H1 (cell line): ENCODE results near the gene ATP6V1G3. TPM values are rescaled to one million over a fixed set of nuclear protein-coding genes. Genes with fewer than 3 reads are reported as not detected.

Experiments used
- CTCF ChIA-PET: fragments of 300-600 bp; sonication (Branson Sonifier 250); formaldehyde crosslinking; loops from one replicate; lab custom pipeline; 2021; ENCODE audit not compliant: partially characterized antibody; lab: Charles Lee
- POLR2A ChIA-PET: fragments of 300-600 bp; sonication (Branson Sonifier 250); formaldehyde crosslinking; loops from one replicate; lab custom pipeline; 2021; ENCODE audit warnings: inconsistent platforms; ENCODE audit not compliant: partially characterized antibody; lab: Charles Lee
- DNase-seq, 2 experiments: peaks; one replicate each; pipeline versions ENCODE4 v3.0.0 to v3.0.0-alpha.2; 2010 to 2022; ENCODE audit warnings: low spot score in 2 of 2, low read depth in 1 of 2, mixed read lengths in 1 of 2
- FAIRE-seq: peaks from 2 replicates; lab custom pipeline; 2011; peaks lifted over from hg19 to GRCh38; lab: Jason Lieb, UNC
- H2AFZ ChIP-seq: 2 replicates; pipeline ENCODE4 v1.8.1; 2012; ENCODE audit warnings: low read length, inconsistent platforms
- H2AK5ac ChIP-seq: 2 replicates; pipeline ENCODE4 v1.6.1; 2013; ENCODE audit warnings: low read depth, low read length
- H2BK120ac ChIP-seq: replicated peaks from 2 replicates; pipeline ENCODE3; 2013; ENCODE audit warnings: low read depth, low read length, inconsistent platforms
- H2BK12ac ChIP-seq: 2 replicates; pipeline ENCODE4 v1.6.1; 2013; ENCODE audit warnings: low read depth, low read length
- H2BK15ac ChIP-seq: 2 replicates; pipeline ENCODE4 v1.6.1; 2013; ENCODE audit warnings: low read length
- H2BK20ac ChIP-seq: 2 replicates; pipeline ENCODE4 v1.6.1; 2013; ENCODE audit warnings: low read length
- H2BK5ac ChIP-seq: 2 replicates; pipeline ENCODE4 v1.6.1; 2013; ENCODE audit warnings: low read depth, low read length
- H3K14ac ChIP-seq: 2 replicates; pipeline ENCODE4 v1.6.1; 2013; ENCODE audit warnings: inconsistent platforms; ENCODE audit not compliant: insufficient read length
- H3K18ac ChIP-seq: 2 replicates; pipeline ENCODE4 v1.6.1; 2013; ENCODE audit warnings: low read length; ENCODE audit errors: extremely low read depth
- H3K23ac ChIP-seq: 2 replicates; pipeline ENCODE4 v1.6.1; 2013; ENCODE audit warnings: inconsistent platforms; ENCODE audit not compliant: insufficient read length
- H3K23me2 ChIP-seq: 2 replicates; pipeline ENCODE4 v1.6.1; 2013; ENCODE audit warnings: low read depth, low read length
- H3K27ac ChIP-seq: 2 replicates; pipeline ENCODE4 v1.6.1; 2011; ENCODE audit warnings: low read depth, low read length, inconsistent platforms
- H3K27me3 ChIP-seq, 4 experiments: replicated peaks in 1 of 4; 1 replicate in 1 of 4; 2 replicates in 3 of 4; pipeline versions ENCODE4 v1.6.1 to v1.8.1; 2011 to 2013; ENCODE audit warnings: low read length in 3 of 4, mild to moderate bottlenecking in 3 of 4, inconsistent platforms in 2 of 4, mixed read lengths in 2 of 4, moderate library complexity in 1 of 4; ENCODE audit not compliant: control insufficient read depth in 3 of 4, insufficient read depth in 3 of 4; ENCODE audit errors: extremely low read depth in 1 of 4
- H3K36me3 ChIP-seq, 4 experiments: 2 replicates each; pipeline versions ENCODE4 v1.6.1 to v1.8.1; 2011 to 2013; ENCODE audit warnings: mild to moderate bottlenecking in 4 of 4, low read length in 3 of 4, moderate library complexity in 2 of 4, control low read depth in 1 of 4, inconsistent platforms in 1 of 4; ENCODE audit not compliant: insufficient read depth in 4 of 4, control insufficient read depth in 2 of 4
- H3K4ac ChIP-seq: replicated peaks from 2 replicates; pipeline ENCODE3; 2013; ENCODE audit warnings: low read length, low read depth, mixed read lengths, inconsistent platforms; ENCODE audit not compliant: insufficient read length
- H3K4me1 ChIP-seq, 4 experiments: replicated peaks in 1 of 4; 1 replicate in 1 of 4; 2 replicates in 3 of 4; pipeline versions ENCODE4 v1.6.1 to v1.8.1; 2011 to 2013; ENCODE audit warnings: low read length in 3 of 4, inconsistent platforms in 2 of 4, mixed read lengths in 1 of 4; ENCODE audit not compliant: insufficient read depth in 4 of 4, control insufficient read depth in 3 of 4
- H3K4me2 ChIP-seq, 2 experiments: 2 replicates each; pipeline versions ENCODE4 v1.6.1 to v1.8.1; 2011 to 2013; ENCODE audit warnings: low read depth in 2 of 2, low read length in 2 of 2, control low read depth in 1 of 2, inconsistent platforms in 1 of 2, mild to moderate bottlenecking in 1 of 2; ENCODE audit not compliant: insufficient read depth in 1 of 2
- H3K4me3 ChIP-seq, 4 experiments: fragments of 200-600, 300-600 bp in 1 of 4; sonication (generic), shearing (Covaris generic), sonication (Bioruptor Twin) in 1 of 4; 2 replicates each; pipeline versions ENCODE4 v1.5.1 to v1.8.1; 2011 to 2016; ENCODE audit warnings: low read length in 4 of 4, low read depth in 3 of 4, control low read depth in 2 of 4, inconsistent platforms in 2 of 4, mild to moderate bottlenecking in 2 of 4, mixed read lengths in 1 of 4, moderate library complexity in 1 of 4; ENCODE audit not compliant: insufficient read depth in 2 of 4; ENCODE audit errors: extremely low read depth in 1 of 4
- H3K56ac ChIP-seq: replicated peaks from 2 replicates; pipeline ENCODE3; 2013; ENCODE audit warnings: low read depth, mild to moderate bottlenecking, mixed read lengths, low read length, inconsistent platforms; ENCODE audit not compliant: insufficient read length
- H3K79me1 ChIP-seq: 2 replicates; pipeline ENCODE4 v1.6.1; 2013; ENCODE audit warnings: low read depth, low read length, control low read depth
- H3K79me2 ChIP-seq, 2 experiments: 2 replicates each; pipeline versions ENCODE4 v1.6.1 to v1.8.1; 2012 to 2013; ENCODE audit warnings: low read length in 2 of 2, mild to moderate bottlenecking in 2 of 2, inconsistent platforms in 1 of 2; ENCODE audit not compliant: insufficient read depth in 2 of 2, control insufficient read depth in 1 of 2
- H3K9ac ChIP-seq, 4 experiments: replicated peaks in 1 of 4; 1 replicate in 1 of 4; 2 replicates in 3 of 4; pipeline versions ENCODE4 v1.6.1 to v1.8.1; 2011 to 2013; ENCODE audit warnings: low read depth in 3 of 4, low read length in 3 of 4, control low read depth in 2 of 4, mild to moderate bottlenecking in 2 of 4, moderate library complexity in 2 of 4, inconsistent platforms in 1 of 4; ENCODE audit errors: extremely low read depth in 1 of 4
- H3K9me3 ChIP-seq, 2 experiments: 2 replicates each; pipeline versions ENCODE4 v1.6.1 to v1.8.1; 2012 to 2013; ENCODE audit warnings: mild to moderate bottlenecking in 2 of 2, moderate library complexity in 2 of 2, control low read depth in 1 of 2, inconsistent platforms in 1 of 2, low read depth in 1 of 2, low read length in 1 of 2, mixed read lengths in 1 of 2; ENCODE audit not compliant: insufficient read depth in 2 of 2
- H4K20me1 ChIP-seq, 2 experiments: replicated peaks in 1 of 2; 2 replicates each; pipeline versions ENCODE3 to v1.8.1; 2011 to 2013; ENCODE audit warnings: inconsistent platforms in 2 of 2, low read length in 2 of 2, mild to moderate bottlenecking in 1 of 2; ENCODE audit not compliant: insufficient read depth in 2 of 2, control insufficient read depth in 1 of 2
- H4K5ac ChIP-seq: 2 replicates; pipeline ENCODE4 v1.6.1; 2013; ENCODE audit warnings: low read length, low read depth, mixed read lengths, inconsistent platforms; ENCODE audit not compliant: insufficient read length
- H4K8ac ChIP-seq: 2 replicates; pipeline ENCODE4 v1.8.0; 2013; ENCODE audit warnings: mild to moderate bottlenecking, moderate library complexity, low read length, inconsistent platforms; ENCODE audit not compliant: insufficient read depth; ENCODE audit errors: extremely low read depth
- H4K91ac ChIP-seq: replicated peaks from 2 replicates; pipeline ENCODE3; 2013; ENCODE audit warnings: low read length, mixed read lengths, inconsistent platforms; ENCODE audit not compliant: insufficient read length
- CBX8 ChIP-seq: fragments of 300-800, 300-1000 bp; sonication (generic); IDR thresholded peaks from 2 replicates; pipeline ENCODE4 v1.7.1; 2016; ENCODE audit warnings: low read depth, low read length, borderline replicate concordance
- HDAC2 ChIP-seq, 2 experiments: fragments of 300-600 bp in 1 of 2; sonication (generic) in 1 of 2; IDR thresholded peaks; 2 replicates each; pipeline ENCODE4 v1.6.1; 2011 to 2012; ENCODE audit warnings: low read depth in 2 of 2, low read length in 2 of 2, mild to moderate bottlenecking in 2 of 2, moderate library complexity in 2 of 2, borderline replicate concordance in 1 of 2, inconsistent platforms in 1 of 2
- KDM4A ChIP-seq: IDR thresholded peaks from one replicate; pipeline ENCODE4 v1.7.1; 2012; ENCODE audit warnings: low read depth, mild to moderate bottlenecking, moderate library complexity, low read length, inconsistent platforms; ENCODE audit not compliant: severe bottlenecking
- WGBS, 2 experiments: shearing (Covaris generic) in 1 of 2; methylation state at CpG; one replicate each; pipeline versions ENCODE4 v1.1.6 to v1.1.7; 2013 to 2015; ENCODE audit warnings: low lambda C conversion rate in 2 of 2, mixed read lengths in 2 of 2, inconsistent platforms in 1 of 2, low coverage in 1 of 2, missing lambda C conversion rate in 1 of 2; ENCODE audit not compliant: insufficient replicate concordance in 2 of 2, insufficient coverage in 1 of 2, insufficient read length in 1 of 2; ENCODE audit errors: extremely low coverage in 1 of 2, missing lambda C conversion rate in 1 of 2; 5-methylcytosine and 5-hydroxymethylcytosine counted together
- polyA plus RNA-seq, 7 experiments: library from polyadenylated mRNA; depleted of rRNA in 3 of 7; stranded (reverse) in 5 of 7; unstranded in 2 of 7; fragments of >200 nt in 5 of 7; fragments of 200-250 nt in 2 of 7; gene quantifications; 1 replicate in 5 of 7; 2 replicates in 1 of 7; 4 replicates in 1 of 7; pipeline versions ENCODE4 v1.2.1 to v1.2.3, GENCODE V29; 2011 to 2013; ENCODE audit warnings: missing spikeins in 2 of 7, mixed read lengths in 2 of 7
- total RNA-seq: library from RNA; stranded (reverse); fragmentation: NEBNext Ultra II Directional; extraction: Animal tissue kit (Norgen Biotek cat#: 25700); gene quantifications from 2 replicates; pipeline ENCODE4 v1.2.1, GENCODE V29; 2021
- TF ChIP-seq, protein P1 (sequence below): IDR thresholded peaks from 2 replicates; pipeline ENCODE4 v1.6.1; 2011; ENCODE audit warnings: low read depth, mild to moderate bottlenecking, low read length; ENCODE audit not compliant: insufficient read depth

ATP6V1G3 gene
- total and polyA plus RNA-seq, 2 of the 8 experiments (the other 6 are each of a cell fraction or from before 2014, with no cell fraction given): not detected

DNA sequence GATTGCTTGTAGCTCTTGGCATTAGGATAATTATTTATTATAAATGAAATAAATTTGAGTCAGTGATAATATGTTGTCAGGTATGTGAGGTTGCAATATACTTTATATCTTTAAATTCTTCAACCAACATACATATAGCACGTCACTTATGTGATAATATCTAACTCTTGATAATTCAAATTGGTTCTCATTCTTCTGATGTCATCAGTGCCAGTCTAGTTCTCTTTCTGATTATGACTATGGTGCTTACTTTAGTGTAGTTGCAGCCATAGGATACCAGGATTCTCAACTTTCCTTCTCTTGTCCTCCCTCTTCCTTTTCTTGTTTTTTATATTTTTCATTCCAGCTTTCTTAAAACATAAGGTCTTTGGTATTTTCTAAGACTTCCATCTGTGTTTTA, 34.8 kb upstream of the ATP6V1G3 start:
- no peak for FAIRE-seq
- TF ChIP-seq CBX8: no peak
- TF ChIP-seq HDAC2 (IDR thresholded peaks at IDR 0.05; ENCODE audit: borderline replicate concordance in 1 of 2, low read depth in 2 of 2, low read length in 2 of 2): no peak
- TF ChIP-seq, protein P1, sequence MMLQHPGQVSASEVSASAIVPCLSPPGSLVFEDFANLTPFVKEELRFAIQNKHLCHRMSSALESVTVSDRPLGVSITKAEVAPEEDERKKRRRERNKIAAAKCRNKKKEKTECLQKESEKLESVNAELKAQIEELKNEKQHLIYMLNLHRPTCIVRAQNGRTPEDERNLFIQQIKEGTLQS: no peak
- no peak for TF ChIP-seq KDM4A

More for the DNA sequence above, 34.8 kb upstream of the ATP6V1G3 start:
- H2BK20ac ChIP-seq: no peak overlapping the region
- no peak overlapping the region for H3K56ac ChIP-seq
- no peak overlapping the region for H2BK120ac ChIP-seq
- ChIA-PET CTCF (no interaction called here), POLR2A (no interaction called here)
- no peaks in the 10 kb centered on the region for H3K79me1 ChIP-seq
- H3K9ac ChIP-seq: no peak overlapping the region
- no peak overlapping the region for H3K14ac ChIP-seq
- no peak overlapping the region for H4K8ac ChIP-seq
- no peaks in the 10 kb centered on the region for H3K27me3 ChIP-seq
- H3K23ac ChIP-seq: no peak overlapping the region
- 94% methylated on average over 1 of the region's 1 CpG; no CpG with 5 or more reads in 1 of the 2 experiments for WGBS, 2 experiments
- H2BK15ac ChIP-seq: no peak overlapping the region
- H4K5ac ChIP-seq: no peak overlapping the region
- no peak overlapping the region for H3K4me3 ChIP-seq
- H3K23me2 ChIP-seq: no peaks in the 10 kb centered on the region
- no peaks in the 10 kb centered on the region for H3K79me2 ChIP-seq
- no peak overlapping the region for H2BK5ac ChIP-seq
- no peaks in the 10 kb centered on the region for H4K20me1 ChIP-seq
- H3K27ac ChIP-seq: no peak overlapping the region
- H3K36me3 ChIP-seq: no peaks in the 10 kb centered on the region
- no peak overlapping the region for H2BK12ac ChIP-seq
- H3K4me1 ChIP-seq: no peaks in the 10 kb centered on the region
- no peaks in the 10 kb centered on the region for H3K9me3 ChIP-seq
- no peak overlapping the region for H3K4ac ChIP-seq
- H4K91ac ChIP-seq: no peak overlapping the region
- no peak for DNase-seq
- no peak overlapping the region for H3K18ac ChIP-seq
- H2AFZ ChIP-seq: no peak overlapping the region
- H2AK5ac ChIP-seq: no peak overlapping the region
- no peak overlapping the region for H3K4me2 ChIP-seq
